IPS-NIHi7 (cell line): ENCODE data around the gene TCF25.
"Not testable (repeated sequence)": the region's sequence is repeated elsewhere in the genome, so short reads cannot be mapped to it uniquely, and the experiment has no call there.

Experiments
- DNase-seq: peaks from one replicate; pipeline ENCODE4 v3.0.0; 2012; ENCODE audit warnings: mixed read lengths; ENCODE audit errors: extremely low spot score

Gene TCF25

DNA sequence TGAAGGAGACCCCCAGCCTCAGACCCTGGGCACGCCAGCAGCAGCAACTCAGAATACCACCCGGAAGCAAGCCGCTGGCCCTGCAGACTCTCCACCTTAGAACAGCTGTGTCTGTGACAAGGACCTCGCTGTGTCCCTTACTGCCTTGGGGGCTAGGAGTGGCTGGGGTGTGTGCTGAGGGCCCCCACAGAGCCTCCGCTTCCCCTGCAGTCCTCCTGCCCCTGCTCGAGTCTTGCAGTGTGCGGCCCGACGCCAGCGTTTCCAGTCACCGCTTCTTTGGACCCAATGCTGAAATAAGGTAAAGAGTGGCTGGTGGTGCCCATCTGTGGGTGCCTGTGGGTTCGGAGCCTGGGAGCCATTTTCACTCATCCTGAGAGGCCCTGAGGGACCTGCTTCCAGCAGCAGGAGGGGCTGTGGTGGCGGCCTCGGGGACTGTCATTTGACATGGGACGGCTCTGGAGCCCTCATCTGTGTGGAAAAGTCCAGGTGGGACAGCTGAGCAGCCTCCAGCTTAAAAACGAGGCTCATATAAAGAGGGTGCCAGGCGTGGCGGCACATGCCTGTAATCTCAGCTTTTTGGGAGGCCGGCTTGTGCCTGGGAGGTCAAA is 30.6 kb downstream of the TCF25 start:
- no peak for DNase-seq

DNA sequence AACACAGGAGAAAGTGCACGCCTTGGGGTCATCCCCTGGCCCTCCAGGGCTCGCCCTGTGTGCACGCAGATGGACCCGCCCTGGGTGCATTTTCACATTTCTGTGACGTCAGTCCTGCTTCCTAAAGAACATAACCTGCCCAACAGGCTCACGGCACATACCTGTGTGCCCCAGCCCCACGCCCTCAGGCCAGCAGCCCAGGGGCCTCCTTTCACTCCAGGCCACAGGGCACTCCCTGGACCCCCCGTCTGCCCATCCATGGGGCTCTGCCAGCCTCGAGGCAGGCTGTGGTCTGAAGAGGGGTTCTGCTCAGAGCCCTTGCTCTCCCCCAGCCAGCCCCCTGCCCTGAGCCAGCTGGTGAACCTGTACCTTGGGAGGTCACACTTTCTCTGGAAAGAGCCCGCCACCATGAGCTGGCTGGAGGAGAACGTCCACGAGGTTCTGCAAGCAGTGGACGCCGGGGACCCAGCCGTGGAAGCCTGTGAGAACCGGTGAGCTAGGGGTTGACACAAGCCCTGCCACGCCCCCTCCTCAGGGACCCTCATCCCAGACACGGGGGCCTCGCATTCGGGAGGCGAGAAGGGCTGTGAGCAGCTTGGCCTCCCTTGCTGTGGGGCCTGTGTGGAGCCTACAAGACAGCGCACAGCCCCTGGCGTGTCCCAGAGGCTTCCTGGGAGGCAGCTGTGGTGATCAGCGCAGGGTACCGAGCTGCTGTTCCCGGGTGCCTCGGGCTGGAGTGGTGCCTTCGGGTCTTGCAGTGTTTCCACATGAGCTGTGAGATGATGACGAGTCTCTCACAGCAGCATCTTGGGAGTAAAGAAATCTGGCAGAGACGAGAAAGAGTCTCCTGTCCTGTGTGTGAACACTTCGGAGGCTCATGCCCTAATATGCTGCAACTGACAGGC is 31.5 kb downstream of the TCF25 start:
- DNase-seq: no peak

DNA sequence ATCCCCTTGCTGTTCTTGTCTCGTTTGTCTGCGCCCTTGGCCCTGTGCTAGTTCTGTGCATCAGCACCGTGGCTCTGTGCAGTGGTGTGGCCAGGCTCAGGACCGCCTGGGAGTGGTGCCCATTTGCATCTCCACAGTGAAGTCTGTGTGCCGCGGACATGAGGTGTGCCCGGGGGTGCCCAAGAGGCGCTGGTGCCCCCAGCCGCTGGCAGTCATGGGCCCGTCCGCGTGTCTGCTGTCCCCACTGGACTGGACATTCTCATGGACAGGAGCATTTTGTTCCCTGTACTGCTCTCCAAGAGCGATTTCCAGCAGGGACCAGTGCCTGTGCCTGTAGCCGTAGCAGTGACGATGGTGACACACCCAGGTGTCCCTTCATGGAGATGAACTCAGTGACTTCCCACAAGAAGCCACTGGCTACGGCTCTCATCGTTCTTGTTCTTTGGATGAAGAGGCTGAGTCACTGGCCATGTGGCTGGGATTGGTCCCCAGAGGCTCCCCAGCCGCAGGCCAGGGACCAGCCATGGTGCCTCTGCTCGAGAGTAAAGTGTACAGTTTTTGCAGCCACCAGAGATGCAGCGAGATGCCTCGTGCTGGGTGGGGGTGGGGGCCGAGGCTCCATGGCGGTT is 32.2 kb downstream of the TCF25 start:
- no peak for DNase-seq

DNA sequence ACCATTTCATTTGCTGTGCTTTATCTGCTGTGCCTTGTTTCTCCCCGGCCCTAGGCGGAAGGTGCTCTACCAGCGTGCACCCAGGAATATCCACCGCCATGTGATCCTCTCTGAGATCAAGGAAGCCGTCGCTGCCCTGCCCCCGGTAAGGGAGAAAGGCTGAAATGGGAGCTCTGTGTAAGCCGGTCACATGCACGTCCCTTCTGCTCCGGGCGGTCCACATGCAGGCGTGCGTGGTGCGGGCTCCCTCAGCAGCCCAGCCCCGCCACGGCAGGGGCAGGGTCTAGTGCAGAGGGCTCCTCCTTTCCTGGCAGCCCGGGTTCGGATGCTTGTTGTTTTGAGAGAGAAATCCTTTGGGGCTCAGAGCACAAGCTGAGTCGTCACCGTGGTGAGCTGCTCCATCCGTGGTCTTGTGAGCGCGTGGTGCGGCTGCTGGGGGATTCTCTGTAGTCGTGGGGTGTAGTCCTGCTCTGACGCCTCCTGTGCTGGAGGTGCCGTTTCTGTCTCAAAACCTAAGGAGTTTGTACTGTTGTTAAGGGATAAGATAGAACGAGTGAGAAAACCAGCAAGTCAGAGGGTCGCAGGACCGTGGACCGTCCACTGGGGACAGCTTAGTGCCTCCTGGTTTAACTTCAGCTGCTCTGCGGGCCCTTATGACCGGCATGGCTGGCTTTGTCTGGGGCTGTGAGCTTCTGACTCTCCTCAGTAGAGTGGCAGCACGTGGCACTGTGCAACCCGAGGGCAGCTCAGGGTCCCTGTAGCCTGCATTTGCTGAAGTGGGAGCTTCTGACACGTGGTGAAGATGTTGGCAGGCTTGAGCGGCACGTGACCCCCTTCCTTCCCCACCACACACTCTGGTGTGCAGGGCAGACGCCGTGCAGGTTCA is 33.0 kb downstream of the TCF25 start:
- DNase-seq: no peak

DNA sequence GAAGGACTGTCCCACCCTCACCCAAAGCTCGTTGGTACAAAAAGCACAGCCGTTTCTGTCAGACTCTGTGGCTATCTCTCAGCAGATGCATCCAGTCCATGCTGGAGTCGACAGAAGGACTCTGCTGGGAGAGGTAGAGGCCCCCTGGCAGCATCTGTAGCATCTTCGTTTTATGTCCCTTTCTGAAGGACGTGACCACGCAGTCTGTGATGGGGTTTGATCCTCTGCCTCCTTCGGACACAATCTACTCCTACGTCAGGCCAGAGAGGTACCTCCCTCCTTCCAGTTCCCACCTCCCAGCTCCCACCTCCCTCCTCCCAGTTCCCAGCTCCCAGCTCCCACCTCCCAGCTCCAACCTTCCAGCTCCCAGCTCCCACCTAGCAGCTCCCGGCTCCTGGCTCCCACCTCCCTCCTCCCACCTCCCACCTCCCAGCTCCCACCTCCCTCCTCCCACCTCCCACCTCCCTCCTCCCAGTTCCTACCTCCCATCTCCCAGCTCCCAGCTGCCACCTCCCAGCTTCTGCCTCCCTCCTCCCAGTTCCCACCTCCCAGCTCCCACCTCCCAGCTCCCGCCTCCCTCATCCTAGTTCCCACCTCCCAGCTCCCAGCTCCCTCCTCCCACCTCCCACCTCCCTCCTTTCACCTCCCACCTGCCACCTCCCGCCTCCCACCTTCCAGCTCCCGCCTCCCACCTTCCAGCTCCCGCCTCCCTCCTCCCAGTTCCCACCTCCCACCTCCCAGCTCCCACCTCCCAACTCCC is 33.8 kb downstream of the TCF25 start:
- DNase-seq: no peak

DNA sequence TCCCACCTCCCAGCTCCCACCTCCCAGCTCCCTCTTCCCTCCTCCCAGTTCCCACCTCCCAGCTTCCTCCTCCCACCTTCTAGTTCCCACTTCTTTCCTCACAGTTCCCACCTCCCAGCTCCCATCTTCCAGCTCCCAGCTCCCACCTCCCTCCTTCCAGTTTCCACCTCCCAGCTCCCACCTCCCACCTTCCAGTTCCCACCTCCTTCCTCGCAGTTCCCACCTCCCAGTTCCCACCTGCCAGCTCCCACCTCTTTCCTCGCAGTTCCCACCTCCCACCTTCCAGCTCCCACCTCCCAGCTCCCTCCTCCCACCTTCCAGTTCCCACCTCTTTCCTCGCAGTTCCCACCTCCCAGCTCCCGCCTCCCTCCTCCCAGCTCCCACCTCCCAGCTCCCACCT is 34.8 kb downstream of the TCF25 start:
- DNase-seq: no peak

DNA sequence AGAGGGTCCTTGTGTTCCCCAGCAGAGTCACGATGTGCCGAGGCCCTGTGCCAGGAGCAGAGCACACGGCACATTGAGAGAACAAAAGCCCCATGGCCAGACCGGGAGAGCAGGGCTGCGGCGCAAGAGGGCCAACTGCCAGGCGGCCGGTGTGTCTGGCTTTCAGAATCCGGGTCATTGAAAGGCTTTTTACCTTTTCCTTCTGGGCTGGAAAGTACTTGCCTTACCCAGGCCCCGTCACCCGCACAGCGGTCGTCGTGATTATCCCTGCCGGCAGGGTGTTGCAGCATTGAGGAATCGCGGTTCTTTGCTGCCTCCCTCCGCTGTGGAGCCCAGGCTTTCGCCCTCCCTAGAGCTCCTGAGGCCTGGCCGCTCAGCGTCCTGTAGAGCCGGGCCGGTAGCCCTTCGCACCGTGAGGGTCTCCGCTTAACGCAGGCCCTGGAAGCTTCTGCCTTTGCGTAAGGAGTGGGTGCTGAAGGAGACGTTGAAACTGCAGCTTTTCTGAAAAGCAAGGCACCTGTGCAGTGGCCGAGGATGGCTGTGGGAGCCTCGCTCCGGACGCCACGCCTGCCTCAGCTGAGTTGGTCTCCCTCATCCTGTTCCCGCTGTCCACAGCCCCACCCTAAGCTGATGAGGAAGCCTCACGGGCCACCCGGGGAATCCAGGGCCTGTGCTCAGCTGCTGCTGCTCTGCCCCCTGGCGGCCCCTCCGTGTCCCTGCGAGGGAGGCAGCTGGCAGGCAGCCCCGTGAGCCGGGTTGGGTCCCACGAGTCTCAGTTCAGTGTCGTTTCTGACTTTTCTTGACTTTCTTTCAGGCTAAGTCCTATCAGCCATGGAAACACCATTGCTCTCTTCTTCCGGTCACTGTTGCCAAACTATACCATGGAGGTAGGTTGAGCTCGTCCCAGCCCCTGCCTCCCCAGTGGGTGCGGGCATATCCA is 36.7 kb downstream of the TCF25 start:
- peak; percentile 95 for DNase-seq

DNA sequence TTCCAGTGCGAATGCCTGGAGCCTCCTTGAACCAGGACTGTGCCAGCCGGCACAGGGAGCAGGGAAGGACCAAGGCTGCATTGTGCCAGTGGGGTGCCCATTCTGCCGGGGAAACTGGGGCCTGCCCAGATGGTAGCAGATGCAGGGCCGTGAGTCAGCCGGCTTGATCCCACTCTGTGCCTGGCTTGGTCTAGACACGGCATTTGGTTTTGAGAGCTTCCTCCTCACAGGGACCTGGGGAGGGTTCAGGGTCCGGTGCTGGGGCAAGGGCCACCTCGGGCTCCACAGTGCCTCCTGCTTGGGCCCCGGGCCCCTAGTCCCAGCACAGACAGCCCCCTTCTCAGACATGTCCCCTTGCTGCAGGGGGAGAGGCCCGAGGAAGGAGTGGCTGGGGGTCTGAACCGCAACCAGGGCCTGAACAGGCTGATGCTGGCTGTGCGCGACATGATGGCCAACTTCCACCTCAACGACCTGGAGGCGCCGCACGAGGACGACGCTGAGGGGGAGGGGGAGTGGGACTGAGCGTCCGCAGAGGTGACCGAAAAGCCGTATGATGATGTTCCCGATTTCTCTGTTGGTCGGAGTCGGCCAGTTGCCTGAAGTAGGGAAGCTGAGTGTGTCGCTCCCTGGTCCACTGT is 37.4 kb downstream of the TCF25 start:
- DNase-seq: no peak

DNA sequence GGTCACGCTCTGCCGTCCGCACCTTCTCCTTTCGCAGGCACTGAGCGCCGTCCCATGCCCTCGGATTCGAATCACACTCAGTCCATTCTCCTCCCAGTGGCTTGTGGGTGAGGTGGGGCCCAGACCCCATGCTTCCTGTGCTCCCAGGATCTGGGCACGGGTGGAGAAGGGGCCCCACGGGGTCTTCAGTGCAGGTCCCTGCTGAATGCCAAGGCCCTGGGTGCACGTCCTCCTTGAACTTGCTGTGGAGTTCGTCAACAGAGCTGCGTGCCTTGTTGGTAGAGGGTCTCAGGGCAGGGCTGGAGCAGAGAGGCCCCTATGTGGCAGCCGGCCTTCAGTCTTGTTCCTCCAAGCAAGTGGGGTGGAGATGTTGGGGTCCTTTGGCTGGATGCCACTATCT is 38.0 kb downstream of the TCF25 start:
- no peak for DNase-seq

DNA sequence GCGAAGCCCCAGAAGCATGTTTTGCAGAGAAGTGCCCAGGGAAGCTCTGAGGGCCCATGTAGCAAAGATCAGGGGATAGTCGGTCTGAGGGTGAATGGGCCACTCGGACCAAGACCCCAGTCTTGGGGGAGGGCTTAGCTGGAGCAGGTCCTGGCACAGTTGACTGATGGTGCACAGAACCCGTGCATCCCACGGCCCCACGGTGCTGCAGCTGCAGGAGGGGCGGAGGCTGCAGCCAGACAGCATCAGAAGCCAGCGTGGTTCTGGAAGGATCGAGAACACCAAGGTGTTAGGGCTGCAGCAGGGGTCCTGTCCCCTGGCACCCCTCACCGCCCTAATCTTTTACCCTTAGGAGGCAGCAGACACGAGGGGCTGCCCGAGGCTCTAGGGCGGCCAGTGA is 38.8 kb downstream of the TCF25 start:
- DNase-seq: no peak

DNA sequence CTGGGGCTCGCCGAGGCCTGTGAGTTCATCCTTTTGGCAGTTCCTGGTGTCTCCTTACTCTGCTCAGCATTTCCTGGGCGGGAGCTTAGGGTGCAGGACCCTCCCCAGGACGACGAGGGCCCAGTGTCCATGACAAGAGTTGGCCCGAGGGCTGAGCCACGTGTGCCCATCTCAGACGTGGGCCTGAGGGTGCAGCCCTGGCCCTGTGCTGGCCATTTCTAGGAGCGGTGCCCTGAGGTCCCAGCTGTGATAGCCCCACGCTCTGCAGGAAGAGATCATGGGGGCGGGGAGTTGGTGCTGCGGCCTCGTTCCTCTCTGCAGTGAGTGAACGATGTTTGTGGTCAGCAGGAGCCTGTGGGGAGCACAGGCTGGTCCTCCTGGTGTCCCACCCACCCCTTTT is 39.2 kb downstream of the TCF25 start:
- DNase-seq: no peak

DNA sequence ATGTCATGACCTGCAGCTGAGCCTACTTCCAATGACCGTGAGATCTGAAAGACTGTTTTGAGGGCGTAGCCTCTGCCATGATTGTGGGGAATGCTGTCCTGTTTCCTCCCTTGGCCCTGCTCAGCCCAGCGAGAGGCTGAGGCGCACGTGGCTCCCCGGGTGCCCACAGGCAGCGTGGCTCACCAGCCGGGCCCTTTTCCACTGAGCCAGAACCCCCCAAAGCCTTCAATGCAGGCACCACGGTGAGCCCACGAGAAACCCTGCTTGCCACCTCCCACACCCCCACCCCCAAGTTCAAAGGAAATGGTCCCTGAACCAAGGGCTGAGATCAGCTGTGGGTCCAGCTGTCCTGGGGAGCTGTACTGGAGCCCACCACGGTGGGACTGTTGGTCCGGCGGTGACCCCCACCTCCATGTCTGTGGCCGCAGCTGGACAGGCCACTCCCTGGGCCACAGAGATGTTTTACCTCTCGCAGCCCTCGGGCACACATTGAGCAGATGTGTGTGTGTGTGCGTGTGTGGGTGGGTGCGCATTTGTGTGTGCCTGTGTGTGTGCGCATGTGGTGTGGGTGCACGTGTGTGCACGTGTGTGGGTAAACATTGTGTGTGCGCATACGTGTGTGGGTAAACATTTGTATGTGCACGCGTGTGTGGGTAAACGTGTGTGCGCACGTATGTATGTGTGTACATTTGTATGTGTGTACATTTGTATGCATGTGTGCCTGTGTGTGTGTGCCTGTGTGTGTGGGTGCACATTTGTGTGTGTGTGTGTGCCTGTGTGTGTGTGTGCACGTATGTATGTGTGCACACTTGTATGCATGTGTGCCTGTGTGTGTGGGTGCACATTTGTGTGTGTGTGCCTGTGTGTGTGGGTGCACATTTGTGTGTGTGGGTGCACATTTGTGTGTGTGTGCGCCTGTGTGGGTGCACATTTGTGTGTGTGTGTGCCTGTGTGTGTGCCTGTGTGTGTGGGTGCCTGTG is 40.3 kb downstream of the TCF25 start:
- no peak for DNase-seq

DNA sequence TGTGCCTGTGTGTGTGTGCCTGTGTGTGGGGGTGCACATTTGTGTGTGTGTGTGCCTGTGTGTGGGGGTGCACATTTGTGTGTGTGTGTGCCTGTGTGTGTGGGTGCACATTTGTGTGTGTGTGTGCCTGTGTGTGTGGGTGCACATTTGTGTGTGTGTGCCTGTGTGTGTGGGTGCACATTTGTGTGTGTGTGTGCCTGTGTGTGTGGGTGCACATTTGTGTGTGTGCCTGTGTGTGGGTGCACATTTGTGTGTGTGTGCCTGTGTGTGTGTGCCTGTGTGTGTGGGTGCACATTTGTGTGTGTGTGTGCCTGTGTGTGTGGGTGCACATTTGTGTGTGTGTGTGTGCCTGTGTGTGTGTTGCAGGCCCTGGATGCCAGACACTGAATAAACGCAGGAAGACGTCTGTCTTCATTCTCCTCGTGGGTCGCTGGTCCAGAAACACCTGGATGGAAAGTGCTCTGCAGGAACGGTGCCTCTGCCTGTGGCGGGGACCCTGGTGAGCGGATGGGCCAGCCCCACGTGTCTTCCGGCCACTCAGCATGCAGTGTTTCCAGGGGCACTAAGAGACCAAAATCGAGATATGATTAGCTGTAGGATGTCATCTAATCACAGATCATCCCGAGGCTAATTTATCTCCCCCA is 41.4 kb downstream of the TCF25 start:
- DNase-seq: not testable (repeated sequence)

DNA sequence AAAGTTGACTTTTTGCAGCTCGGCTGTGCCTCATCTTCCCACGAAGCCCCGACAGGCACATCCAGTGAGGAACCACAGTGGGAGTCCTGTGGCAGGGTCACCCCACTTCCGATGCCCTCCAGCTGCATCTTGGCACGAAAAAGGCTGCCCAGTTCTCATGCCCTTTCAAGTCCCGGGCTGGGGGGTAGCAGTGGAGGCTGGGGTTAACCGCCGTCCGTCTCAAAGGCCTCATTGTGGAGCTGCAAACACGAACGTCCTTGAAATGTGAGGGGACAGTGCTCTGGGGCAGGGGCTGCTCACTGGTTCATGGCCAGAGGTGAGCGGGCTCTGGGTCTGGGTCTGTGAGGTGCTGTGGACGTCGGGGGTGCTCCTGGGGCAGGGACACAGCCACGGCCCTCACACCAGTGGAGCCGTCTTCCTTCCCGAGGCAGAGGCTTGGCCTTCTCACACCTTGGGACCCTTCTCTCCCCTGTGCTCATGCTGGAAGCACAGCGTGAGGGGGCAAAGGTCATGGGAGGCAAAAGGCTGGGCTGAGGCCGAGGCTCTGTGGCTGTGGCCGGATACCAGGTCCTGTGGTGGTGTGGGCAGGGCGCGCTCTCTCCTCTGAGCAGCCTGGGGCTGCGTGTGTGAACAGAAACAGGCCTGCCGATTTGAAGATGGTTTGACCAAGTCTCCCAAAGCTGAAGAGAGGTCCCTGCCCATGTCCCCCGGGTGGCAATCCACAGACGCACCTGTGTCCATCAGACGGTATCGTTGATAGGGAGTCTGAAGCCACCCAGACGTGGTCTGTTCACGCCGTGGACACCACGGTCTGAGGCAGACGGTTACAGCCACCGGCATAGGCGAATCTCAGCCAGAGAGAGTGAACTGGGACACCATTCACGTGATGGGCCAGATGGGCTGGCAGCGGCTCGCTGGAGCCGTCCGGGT is 42.2 kb downstream of the TCF25 start:
- DNase-seq: no peak

DNA sequence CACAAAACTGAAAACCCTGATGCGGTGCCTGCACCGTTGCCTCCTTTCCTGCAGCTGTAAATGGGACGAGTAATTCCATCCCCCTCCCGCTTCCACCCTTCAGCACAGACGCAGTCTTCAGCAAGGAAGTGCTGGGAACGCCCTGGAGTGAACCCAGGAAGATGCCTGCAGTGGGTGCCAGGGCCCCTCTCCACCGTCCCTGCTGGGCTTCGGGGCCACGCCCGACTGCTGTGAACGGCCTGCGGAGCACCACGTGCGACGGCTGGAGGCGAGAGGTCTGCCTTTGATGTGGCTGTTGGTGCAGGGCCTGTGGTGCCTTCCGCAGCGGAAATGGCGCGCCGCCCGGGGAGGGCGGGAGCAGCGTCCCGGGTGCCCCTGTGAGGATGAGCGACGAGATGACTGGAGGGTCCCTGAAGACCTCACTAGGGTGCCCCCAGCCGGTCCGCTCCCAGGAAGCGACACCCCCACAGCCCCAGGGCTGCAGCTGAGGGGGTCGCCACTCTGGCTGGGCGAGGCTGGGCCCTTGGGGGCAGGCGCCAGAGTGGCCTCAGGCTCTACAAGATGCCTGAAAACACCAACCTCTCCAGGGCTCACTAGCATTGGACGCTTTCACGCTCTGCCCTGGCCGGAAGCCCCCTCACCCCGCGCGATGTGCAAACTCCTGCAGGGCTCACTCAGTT is 44.5 kb downstream of the TCF25 start:
- DNase-seq: peak; percentile 60
